Activated naive CD4-positive, alpha-beta T cell treated with anti-CD3 and anti-CD28 coated beads for 36 hours (primary cell): ENCODE results near the gene AK4. TPM values are rescaled to one million over a fixed set of nuclear protein-coding genes. Genes with fewer than 3 reads are reported as not detected.
"Not testable (repeated sequence)": the region's sequence is repeated elsewhere in the genome, so short reads cannot be mapped to it uniquely, and the experiment has no call there.

Experiments used
- CTCF ChIA-PET: fragments of 350-600 bp; sonication (Branson Sonifier 250); formaldehyde crosslinking; loops from one replicate; lab custom pipeline; 2021; ENCODE audit warnings: antibody characterized with exemption; lab: Charles Lee
- DNase-seq: peaks from one replicate; pipeline ENCODE4 v3.0.0-alpha.2; 2020
- H3K27ac Mint-ChIP-seq: one replicate; pipeline ENCODE4 v1.8.0; 2021; ENCODE audit warnings: mild to moderate bottlenecking, mixed read lengths
- H3K27me3 Mint-ChIP-seq: one replicate; pipeline ENCODE4 v1.8.0; 2021; ENCODE audit warnings: low read depth, mixed read lengths
- H3K36me3 Mint-ChIP-seq: one replicate; pipeline ENCODE4 v1.8.0; 2021; ENCODE audit warnings: low read depth, mixed read lengths
- H3K4me1 Mint-ChIP-seq: one replicate; pipeline ENCODE4 v1.8.0; 2021; ENCODE audit warnings: low read depth, mixed read lengths
- H3K4me3 Mint-ChIP-seq: one replicate; pipeline ENCODE4 v1.8.0; 2021; ENCODE audit warnings: mild to moderate bottlenecking, moderate library complexity, mixed read lengths
- H3K9me3 Mint-ChIP-seq: one replicate; pipeline ENCODE4 v1.8.0; 2021; ENCODE audit warnings: mixed read lengths
- intact Hi-C: fragments of 100-400 bp; cut with micrococcal nuclease; formaldehyde crosslinking; loops from one replicate; pipeline ENCODE4 v1.15.1; 2023
- total RNA-seq, 2 experiments: library from RNA; stranded (reverse); gene quantifications; one replicate each; pipeline ENCODE4 v1.2.3, GENCODE V29; 2021

AK4 gene
- total RNA-seq, result 10 to 100 TPM; 25.2 to 25.4 TPM

GRCh38 chr1:65148178-65148547 lies at the start of gene AK4:
Gene AK4 (plus strand): TSS chr1:65148203. CDS start chr1:65148408, 205 bp downstream.
- intact Hi-C loops, result loop anchor here (1.0 to 5.0 kb wide), 5 partner anchors 65 to 406 kb away; partner anchors contain the start of genes LEPR and LEPROT
- not testable (repeated sequence) for H3K4me1 Mint-ChIP-seq, H3K27ac Mint-ChIP-seq, DNase-seq, H3K9me3 Mint-ChIP-seq, H3K36me3 Mint-ChIP-seq
- CTCF ChIA-PET, result interaction anchor here (1.8 to 2.0 kb wide), 2 partner anchors 65 to 73 kb away, joined by 4 to 7 read pairs; no protein-coding TSS in a partner anchor
- peak within 1 kb of the TSS; percentile 80 for H3K4me3 Mint-ChIP-seq
- H3K27me3 Mint-ChIP-seq, result peaks cover 47% of the 10 kb centered on the region

GRCh38 chr1:65103807-65104206 lies 44.2 kb upstream of the AK4 start:
- Mint-ChIP-seq H3K36me3 (peaks cover 1% of the 10 kb centered on the region), H3K4me1 (no peaks in the 10 kb centered on the region), H3K9me3 (peaks cover 10% of the 10 kb centered on the region), H3K27ac (no peak overlapping the region), H3K4me3 (no peak overlapping the region), H3K27me3 (peaks cover 5% of the 10 kb centered on the region)
- CTCF ChIA-PET, result interaction anchor here (0.7 kb wide), 1 partner anchor 583 kb away, joined by 4 read pairs; no protein-coding TSS in a partner anchor
- intact Hi-C loops, result no loop called here
- DNase-seq, result no peak

DNA sequence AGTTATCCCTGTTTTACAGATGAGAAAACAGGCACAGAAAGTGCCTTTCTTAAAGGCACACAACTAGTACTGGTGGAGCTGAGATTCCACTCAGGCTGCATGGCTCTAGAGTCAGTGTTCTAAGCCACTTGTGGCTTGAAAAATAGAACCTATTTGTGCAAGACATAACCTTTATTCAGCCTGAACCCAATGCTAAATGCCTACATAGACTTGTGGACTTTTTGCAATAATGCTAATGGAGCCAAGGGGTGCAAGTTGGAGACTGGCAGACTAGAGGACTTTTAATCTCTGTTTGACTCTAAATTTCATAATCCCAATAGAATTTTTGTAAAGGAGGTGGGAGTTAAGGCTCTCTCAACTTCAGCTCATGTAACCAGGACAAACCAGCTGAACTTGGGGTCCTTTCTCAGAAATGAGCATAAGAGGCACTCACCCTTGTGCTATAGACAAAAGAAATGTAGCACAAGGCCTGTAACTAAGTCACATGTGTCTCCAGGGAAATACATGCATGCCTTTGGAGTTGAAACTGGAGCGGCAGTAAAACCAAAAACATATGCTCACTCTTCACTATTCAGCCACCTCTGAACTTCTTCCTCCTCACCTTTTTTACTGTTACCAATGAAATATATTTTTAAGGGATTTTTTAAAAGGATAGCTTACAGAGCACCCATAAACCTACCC lies 43.0 kb upstream of the AK4 start:
- H3K9me3 Mint-ChIP-seq, result peaks cover 4% of the 10 kb centered on the region
- H3K36me3 Mint-ChIP-seq, result peaks cover 1% of the 10 kb centered on the region
- intact Hi-C loops, result no loop called here
- no peak overlapping the region for H3K4me3 Mint-ChIP-seq
- H3K27me3 Mint-ChIP-seq, result peaks cover 5% of the 10 kb centered on the region
- H3K27ac Mint-ChIP-seq, result no peak overlapping the region
- CTCF ChIA-PET, result interaction anchor here (0.6 kb wide), 1 partner anchor 25 kb away, joined by 3 read pairs; no protein-coding TSS in a partner anchor
- no peaks in the 10 kb centered on the region for H3K4me1 Mint-ChIP-seq
- DNase-seq, result no peak

DNA sequence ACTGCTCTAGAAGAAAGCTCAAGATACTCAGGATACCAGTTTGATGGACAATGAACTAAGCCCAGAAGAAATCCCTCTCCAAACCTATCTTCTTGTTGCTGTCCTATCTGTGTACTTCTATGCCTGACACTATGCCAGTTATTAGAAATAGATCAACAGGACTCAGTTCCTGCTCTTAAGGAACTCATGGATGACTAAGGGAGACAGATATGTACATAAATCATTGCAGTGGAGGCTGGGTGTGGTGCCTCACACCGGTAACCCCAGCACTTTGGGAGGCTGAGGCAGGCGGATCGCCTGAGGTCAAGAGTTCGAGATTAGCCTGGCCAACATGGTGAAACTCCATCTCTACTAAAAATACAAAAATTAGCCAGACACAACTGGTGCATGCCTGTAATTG lies 42.4 kb upstream of the AK4 start:
- Mint-ChIP-seq H3K27ac (no peak overlapping the region), H3K36me3 (peaks cover 1% of the 10 kb centered on the region), H3K9me3 (peaks cover 3% of the 10 kb centered on the region), H3K27me3 (peaks cover 5% of the 10 kb centered on the region), H3K4me3 (no peak overlapping the region), H3K4me1 (no peaks in the 10 kb centered on the region)
- CTCF ChIA-PET, result no interaction called here
- no peak for DNase-seq
- intact Hi-C loops, result no loop called here

- CTCF ChIA-PET, result no interaction called here
- H3K4me3 Mint-ChIP-seq, result no peak overlapping the region
- no peaks in the 10 kb centered on the region for H3K36me3 Mint-ChIP-seq
- intact Hi-C loops, result no loop called here
- H3K27ac Mint-ChIP-seq, result no peak overlapping the region
- no peak for DNase-seq
- H3K4me1 Mint-ChIP-seq, result no peaks in the 10 kb centered on the region
- H3K27me3 Mint-ChIP-seq, result peaks cover 5% of the 10 kb centered on the region
- H3K9me3 Mint-ChIP-seq, result no peaks in the 10 kb centered on the region
Measured at GRCh38 chr1:65108025-65108642, 39.9 kb upstream of the AK4 start.

GRCh38 chr1:65109487-65109886 lies 38.5 kb upstream of the AK4 start:
- CTCF ChIA-PET, result no interaction called here
- H3K4me3 Mint-ChIP-seq, result no peak overlapping the region

DNA sequence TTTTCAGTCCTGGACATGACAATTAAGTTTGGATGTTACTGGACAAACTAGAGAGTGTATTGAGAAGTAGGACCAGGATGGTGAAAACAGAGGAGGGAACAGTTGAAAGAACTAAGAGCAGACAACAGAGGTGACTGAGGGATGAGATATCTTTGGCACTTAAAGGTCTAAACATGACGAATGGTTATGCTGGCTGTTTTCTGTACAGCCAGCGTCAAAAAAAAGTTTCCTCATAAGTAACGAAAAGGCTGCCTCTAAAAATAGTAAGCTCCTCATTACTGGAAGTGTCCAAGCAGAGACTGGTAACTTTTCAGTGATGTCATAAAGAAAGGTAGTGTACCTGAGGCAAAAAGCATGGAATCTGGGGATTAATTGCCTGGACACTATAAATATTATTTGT lies 35.2 kb upstream of the AK4 start:
- no peak for DNase-seq
- H3K27me3 Mint-ChIP-seq, result no peaks in the 10 kb centered on the region

More at GRCh38 chr1:65109487-65109886, 38.5 kb upstream of the AK4 start:
- Mint-ChIP-seq H3K27ac (no peak overlapping the region), H3K27me3 (peaks cover 5% of the 10 kb centered on the region), H3K4me1 (no peaks in the 10 kb centered on the region), H3K36me3 (no peaks in the 10 kb centered on the region), H3K9me3 (no peaks in the 10 kb centered on the region)
- no peak for DNase-seq
- intact Hi-C loops, result no loop called here

DNA sequence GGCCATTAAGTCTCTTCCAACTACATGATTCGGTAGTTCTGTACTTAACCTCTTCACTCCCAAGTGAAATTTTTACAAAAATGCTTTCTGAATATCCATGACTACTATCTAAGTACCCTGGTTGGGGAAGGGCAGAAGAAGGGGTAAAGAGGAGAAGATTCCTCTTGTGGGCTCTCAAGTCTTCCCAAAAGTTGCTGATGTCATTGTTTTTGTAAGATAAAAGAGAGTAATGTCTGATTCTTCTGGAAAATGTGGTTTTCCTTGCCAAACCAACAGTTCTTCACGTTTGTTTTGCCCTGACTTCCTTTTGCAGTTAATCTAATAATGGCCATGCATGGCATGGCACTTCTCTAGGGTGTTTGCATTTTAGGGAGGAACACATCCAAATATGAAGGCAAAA lies 34.7 kb upstream of the AK4 start:
- CTCF ChIA-PET, result no interaction called here
- Mint-ChIP-seq H3K4me3 (no peak overlapping the region), H3K4me1 (no peaks in the 10 kb centered on the region), H3K9me3 (no peaks in the 10 kb centered on the region), H3K27ac (no peak overlapping the region), H3K36me3 (no peaks in the 10 kb centered on the region), H3K27me3 (no peaks in the 10 kb centered on the region)
- intact Hi-C loops, result no loop called here
- no peak for DNase-seq

More for the DNA sequence above, 35.2 kb upstream of the AK4 start:
- no peak overlapping the region for H3K27ac Mint-ChIP-seq
- no peak overlapping the region for H3K4me3 Mint-ChIP-seq
- no peaks in the 10 kb centered on the region for H3K9me3 Mint-ChIP-seq
- CTCF ChIA-PET, result no interaction called here
- intact Hi-C loops, result no loop called here
- no peaks in the 10 kb centered on the region for H3K4me1 Mint-ChIP-seq
- no peaks in the 10 kb centered on the region for H3K36me3 Mint-ChIP-seq

- Mint-ChIP-seq H3K4me1 (no peaks in the 10 kb centered on the region), H3K9me3 (no peaks in the 10 kb centered on the region), H3K27me3 (no peaks in the 10 kb centered on the region), H3K36me3 (no peaks in the 10 kb centered on the region), H3K4me3 (no peak overlapping the region), H3K27ac (no peak overlapping the region)
- DNase-seq, result no peak
- intact Hi-C loops, result no loop called here
- CTCF ChIA-PET, result no interaction called here
Measured at GRCh38 chr1:65114322-65114721, 33.7 kb upstream of the AK4 start.

GRCh38 chr1:65119951-65120350 lies 28.1 kb upstream of the AK4 start:
- intact Hi-C loops, result no loop called here
- no peaks in the 10 kb centered on the region for H3K4me1 Mint-ChIP-seq
- H3K4me3 Mint-ChIP-seq, result no peak overlapping the region
- H3K27me3 Mint-ChIP-seq, result peaks cover 5% of the 10 kb centered on the region
- H3K9me3 Mint-ChIP-seq, result no peaks in the 10 kb centered on the region
- H3K27ac Mint-ChIP-seq, result no peak overlapping the region
- DNase-seq, result no peak
- CTCF ChIA-PET, result interaction anchor here (0.7 to 1.0 kb wide), 2 partner anchors 45 to 115 kb away, joined by 3 to 4 read pairs; no protein-coding TSS in a partner anchor
- no peaks in the 10 kb centered on the region for H3K36me3 Mint-ChIP-seq

- H3K4me1 Mint-ChIP-seq, intact Hi-C loops, H3K36me3 Mint-ChIP-seq, DNase-seq, H3K4me3 Mint-ChIP-seq, H3K27ac Mint-ChIP-seq, CTCF ChIA-PET, H3K9me3 Mint-ChIP-seq: not testable (repeated sequence)
- peaks cover 11% of the 10 kb centered on the region for H3K27me3 Mint-ChIP-seq
Measured at GRCh38 chr1:65129104-65129503, 18.9 kb upstream of the AK4 start.

- no peak for DNase-seq
- peaks cover 5% of the 10 kb centered on the region for H3K27me3 Mint-ChIP-seq
- no peak overlapping the region for H3K27ac Mint-ChIP-seq
- H3K9me3 Mint-ChIP-seq, result no peaks in the 10 kb centered on the region
- H3K4me3 Mint-ChIP-seq, result no peak overlapping the region
- CTCF ChIA-PET, result no interaction called here
- no peaks in the 10 kb centered on the region for H3K36me3 Mint-ChIP-seq
- intact Hi-C loops, result no loop called here
- H3K4me1 Mint-ChIP-seq, result no peaks in the 10 kb centered on the region
Measured at GRCh38 chr1:65138524-65138923, 9.5 kb upstream of the AK4 start.

DNA sequence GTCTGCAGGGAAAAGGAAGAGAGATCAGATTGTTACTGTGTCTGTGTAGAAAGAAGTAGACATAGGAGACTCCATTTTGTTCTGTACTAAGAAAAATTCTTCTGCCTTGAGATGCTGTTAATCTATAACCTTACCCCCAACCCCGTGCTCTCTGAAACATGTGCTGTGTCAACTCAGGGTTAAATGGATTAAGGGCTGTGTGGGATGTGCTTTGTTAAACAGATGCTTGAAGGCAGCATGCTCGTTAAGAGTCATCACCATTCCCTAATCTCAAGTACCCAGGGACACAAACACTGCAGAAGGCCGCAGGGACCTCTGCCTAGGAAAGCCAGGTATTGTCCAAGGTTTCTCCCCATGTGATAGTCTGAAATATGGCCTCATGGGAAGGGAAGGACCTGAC lies 8.2 kb upstream of the AK4 start:
- H3K4me3 Mint-ChIP-seq, H3K4me1 Mint-ChIP-seq, H3K9me3 Mint-ChIP-seq, CTCF ChIA-PET, H3K27ac Mint-ChIP-seq, intact Hi-C loops, H3K36me3 Mint-ChIP-seq, DNase-seq: not testable (repeated sequence)
- peaks cover 13% of the 10 kb centered on the region for H3K27me3 Mint-ChIP-seq
